Astrocyte of the cerebellum (primary cell): ENCODE data around the gene RUVBL1.

Experiments used
- DNase-seq: peaks from one replicate; pipeline ENCODE4 v3.0.0-alpha.2; 2011; ENCODE audit warnings: low read depth
- H3K4me3 ChIP-seq: 2 replicates; pipeline ENCODE4 v1.5.1; 2011; ENCODE audit warnings: mild to moderate bottlenecking, low read depth, low read length, moderate library complexity
- in situ Hi-C: cut with HindIII; loops from 2 replicates; pipeline ENCODE4 v1.10.0; 2017; ENCODE audit warnings: low sequenced_read_pairs
- TF ChIP-seq, protein P1 (sequence below): IDR thresholded peaks from 2 replicates; pipeline ENCODE4 v1.5.1; 2012; ENCODE audit warnings: low read length, low read depth, moderate library complexity, mild to moderate bottlenecking; ENCODE audit errors: missing control alignments

Gene RUVBL1

GRCh38 chr3:128122013-128122412 lies 1.6 kb downstream of the RUVBL1 start:
- TF ChIP-seq, protein P1, sequence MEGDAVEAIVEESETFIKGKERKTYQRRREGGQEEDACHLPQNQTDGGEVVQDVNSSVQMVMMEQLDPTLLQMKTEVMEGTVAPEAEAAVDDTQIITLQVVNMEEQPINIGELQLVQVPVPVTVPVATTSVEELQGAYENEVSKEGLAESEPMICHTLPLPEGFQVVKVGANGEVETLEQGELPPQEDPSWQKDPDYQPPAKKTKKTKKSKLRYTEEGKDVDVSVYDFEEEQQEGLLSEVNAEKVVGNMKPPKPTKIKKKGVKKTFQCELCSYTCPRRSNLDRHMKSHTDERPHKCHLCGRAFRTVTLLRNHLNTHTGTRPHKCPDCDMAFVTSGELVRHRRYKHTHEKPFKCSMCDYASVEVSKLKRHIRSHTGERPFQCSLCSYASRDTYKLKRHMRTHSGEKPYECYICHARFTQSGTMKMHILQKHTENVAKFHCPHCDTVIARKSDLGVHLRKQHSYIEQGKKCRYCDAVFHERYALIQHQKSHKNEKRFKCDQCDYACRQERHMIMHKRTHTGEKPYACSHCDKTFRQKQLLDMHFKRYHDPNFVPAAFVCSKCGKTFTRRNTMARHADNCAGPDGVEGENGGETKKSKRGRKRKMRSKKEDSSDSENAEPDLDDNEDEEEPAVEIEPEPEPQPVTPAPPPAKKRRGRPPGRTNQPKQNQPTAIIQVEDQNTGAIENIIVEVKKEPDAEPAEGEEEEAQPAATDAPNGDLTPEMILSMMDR: no peak
- in situ Hi-C loops: no loop called here
- no peak overlapping the region for H3K4me3 ChIP-seq
- DNase-seq: no peak

GRCh38 chr3:128113817-128114794 lies 9.5 kb downstream of the RUVBL1 start:
- no peak overlapping the region for H3K4me3 ChIP-seq
- no peak for DNase-seq
- TF ChIP-seq, protein P1: no peak
- in situ Hi-C loops: no loop called here

DNA sequence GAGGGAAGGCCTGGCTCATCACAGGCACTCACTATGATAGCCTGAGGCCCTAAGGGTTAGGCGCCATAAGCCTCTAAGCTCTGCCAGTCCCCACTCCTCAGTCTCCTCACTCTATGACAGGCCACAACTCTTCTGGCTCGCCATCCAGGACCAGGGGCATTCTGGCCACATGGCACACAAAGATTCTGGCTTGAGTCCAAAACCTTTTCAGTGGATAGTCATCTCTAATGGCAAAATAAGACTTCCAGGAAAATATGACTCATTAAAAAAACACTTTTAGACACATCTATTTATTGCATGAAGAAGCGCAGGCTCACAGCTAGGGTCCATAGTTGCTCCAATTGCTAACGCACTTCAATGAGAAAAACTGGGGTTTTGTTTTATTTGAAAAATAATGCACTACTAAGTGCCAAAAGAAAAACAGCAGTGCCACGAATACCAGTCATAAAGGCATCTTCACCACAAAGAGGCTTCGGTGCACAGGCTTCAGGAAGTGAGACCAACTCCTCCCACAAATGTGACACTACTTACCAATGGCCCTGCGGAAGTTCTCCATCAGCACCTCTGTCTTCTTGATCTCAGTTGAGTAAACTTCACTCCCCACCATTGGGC lies 11.1 kb downstream of the RUVBL1 start:
- peak; percentile 73 for DNase-seq
- no peak overlapping the region for H3K4me3 ChIP-seq
- in situ Hi-C loops: no loop called here
- TF ChIP-seq, protein P1: no peak

GRCh38 chr3:128111147-128111546 lies 12.5 kb downstream of the RUVBL1 start:
- in situ Hi-C loops: no loop called here
- H3K4me3 ChIP-seq: no peak overlapping the region
- TF ChIP-seq, protein P1: no peak
- DNase-seq: no peak

DNA sequence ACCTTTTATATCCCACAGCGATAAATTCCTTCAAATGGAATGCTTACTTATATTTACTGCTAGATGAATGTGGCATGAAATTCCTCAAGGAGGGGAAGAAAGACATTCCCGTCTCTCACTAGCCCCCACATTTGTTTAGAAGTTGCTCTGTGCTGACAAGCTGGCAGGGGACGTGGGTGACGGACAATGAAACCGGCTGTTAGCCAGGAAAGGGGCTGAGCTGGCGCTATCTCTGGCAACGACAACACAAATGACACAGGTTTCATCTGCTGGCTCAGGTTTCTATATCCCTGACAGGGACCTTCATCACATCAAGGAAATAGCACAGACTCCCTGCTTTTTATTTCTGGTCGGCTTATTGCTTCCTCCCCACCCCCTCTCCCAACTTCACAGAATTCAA lies 15.8 kb downstream of the RUVBL1 start:
- in situ Hi-C loops: no loop called here
- TF ChIP-seq, protein P1: no peak
- DNase-seq: no peak
- H3K4me3 ChIP-seq: no peak overlapping the region

- TF ChIP-seq, protein P1: no peak
- in situ Hi-C loops: no loop called here
- no peak for DNase-seq
- H3K4me3 ChIP-seq: no peak overlapping the region
Observed at GRCh38 chr3:128103136-128103676, 20.4 kb downstream of the RUVBL1 start.
